NCI-H526 treated with DMSO at 0.1 percent for 48 hours (cell line): Measurements from ENCODE around the gene PUM1.

ENCODE experiments used
- DNase-seq: peaks from one replicate; lab custom pipeline; 2025; lab: John Stamatoyannopoulos, UW

PUM1 gene

GRCh38 chr1:31022259-31022658 lies 43.3 kb downstream of the PUM1 start:
- no peak for DNase-seq

- DNase-seq: no peak
These were observed 45.3 kb downstream of the PUM1 start for GRCh38 chr1:31020007-31020790.

GRCh38 chr1:31019401-31019800 lies 46.1 kb downstream of the PUM1 start:
- no peak for DNase-seq

GRCh38 chr1:31016868-31017267 lies 48.6 kb downstream of the PUM1 start:
- no peak for DNase-seq

GRCh38 chr1:31013187-31013864 lies 52.2 kb downstream of the PUM1 start:
- DNase-seq: no peak

GRCh38 chr1:31012210-31012924 lies 53.1 kb downstream of the PUM1 start:
- no peak for DNase-seq

GRCh38 chr1:31011719-31012118 lies 53.8 kb downstream of the PUM1 start:
- no peak for DNase-seq

- DNase-seq: no peak
These were observed 55.2 kb downstream of the PUM1 start for GRCh38 chr1:31010086-31010989.

DNA sequence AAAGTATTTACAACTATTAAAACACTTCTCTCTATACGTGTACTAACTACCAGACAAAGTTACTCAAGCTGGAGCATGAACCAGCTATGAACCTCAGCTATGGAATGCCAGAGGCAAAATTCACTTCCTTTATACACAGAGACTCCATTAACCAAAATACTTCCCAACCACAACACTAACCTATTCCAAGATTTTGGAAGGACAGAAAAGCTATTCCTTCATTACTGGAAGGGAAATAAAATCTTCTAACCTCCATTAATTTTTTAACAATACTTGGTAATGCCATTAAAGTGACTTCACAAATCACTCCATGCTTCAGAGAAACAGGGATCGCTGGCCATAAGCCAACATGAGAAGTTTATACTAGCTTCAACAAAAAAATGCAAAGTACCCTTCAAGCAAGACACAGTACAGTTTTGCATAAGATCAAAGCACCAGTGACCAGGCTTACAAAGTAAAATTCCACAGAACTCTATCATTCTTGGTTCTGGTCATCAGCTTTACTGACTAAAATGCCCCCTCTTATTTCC lies 58.0 kb downstream of the PUM1 start:
- peak; percentile 65 for DNase-seq

DNA sequence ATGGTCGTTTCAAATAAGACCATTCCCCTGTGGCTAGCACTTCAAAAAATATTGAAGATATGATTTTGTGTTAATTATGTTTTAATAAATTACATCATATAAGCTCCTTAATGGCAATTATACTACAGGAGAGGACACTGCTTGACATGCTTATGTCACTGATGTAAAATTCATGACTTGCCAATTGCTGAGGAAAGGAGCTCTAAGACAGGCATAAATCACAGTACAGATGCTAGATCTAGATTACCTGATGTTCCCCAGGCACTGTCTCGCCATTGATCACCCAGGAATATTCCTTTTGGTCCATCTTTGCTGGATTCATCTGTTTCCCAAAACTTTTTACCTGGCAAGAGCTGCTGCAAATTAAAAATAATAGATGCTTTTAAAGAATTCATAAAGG lies 58.8 kb downstream of the PUM1 start:
- no peak for DNase-seq

GRCh38 chr1:31005617-31006166 lies 59.8 kb downstream of the PUM1 start:
- DNase-seq: no peak

DNA sequence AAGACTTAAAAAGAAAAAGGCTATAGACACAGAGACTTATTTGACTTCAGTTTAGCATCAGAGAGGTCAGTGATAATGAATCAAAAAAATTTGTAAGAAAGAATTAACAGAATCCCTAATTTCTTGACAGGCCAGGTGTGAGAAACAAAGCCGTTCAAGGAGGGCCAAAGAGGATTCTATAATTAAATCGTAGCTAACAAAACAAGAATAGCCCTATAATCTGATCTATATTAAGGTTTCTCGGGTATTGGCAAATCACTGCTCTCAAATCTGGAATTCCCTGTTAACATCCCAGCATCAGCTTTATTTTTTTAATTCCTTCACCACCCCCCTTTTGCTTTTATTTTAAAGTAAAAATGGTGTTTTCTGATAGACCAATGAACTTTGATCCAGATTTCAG lies 60.3 kb downstream of the PUM1 start:
- DNase-seq: no peak

DNA sequence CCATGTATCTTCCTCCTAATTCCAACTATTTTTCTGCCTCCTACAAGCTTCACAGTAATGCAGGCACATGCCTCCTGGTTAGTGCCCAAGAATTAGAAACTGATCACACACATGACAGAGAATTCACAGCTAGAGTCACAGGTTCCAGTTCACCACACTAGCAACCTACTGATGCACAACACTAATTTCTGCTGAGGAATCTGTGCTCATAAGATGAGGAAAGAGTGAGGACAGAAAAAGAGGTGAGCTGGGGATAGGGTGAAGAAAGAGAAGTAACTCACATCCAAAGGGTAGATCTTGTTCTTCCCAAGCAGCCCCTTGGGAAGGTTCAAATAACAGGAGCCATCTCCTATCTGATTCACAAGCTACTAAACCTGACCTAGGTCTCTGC lies 61.3 kb downstream of the PUM1 start:
- no peak for DNase-seq

GRCh38 chr1:31003613-31004230 lies 61.8 kb downstream of the PUM1 start:
- no peak for DNase-seq

GRCh38 chr1:31000301-31000700 lies 65.2 kb downstream of the PUM1 start:
- no peak for DNase-seq

DNA sequence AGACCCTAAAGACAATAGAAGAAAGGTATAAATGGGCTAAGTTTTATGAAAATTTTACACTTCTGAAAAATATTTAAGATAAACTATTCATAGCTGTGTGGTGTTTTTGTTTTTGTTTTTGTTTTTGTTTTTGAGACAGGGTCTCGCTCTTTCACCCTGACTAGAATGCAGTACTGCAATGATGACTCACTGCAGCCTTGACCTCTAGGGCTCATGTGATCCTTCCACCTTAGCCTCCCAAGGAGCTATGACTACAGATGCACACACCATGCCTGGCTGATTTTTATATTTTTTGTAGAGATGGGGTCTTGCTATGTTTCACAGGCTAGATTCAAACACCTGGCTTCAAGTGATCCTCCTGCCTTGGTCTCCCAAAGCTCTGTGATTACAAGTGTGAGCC lies 66.6 kb downstream of the PUM1 start:
- no peak for DNase-seq

GRCh38 chr1:30998171-30998570 lies 67.3 kb downstream of the PUM1 start:
- DNase-seq: no peak

DNA sequence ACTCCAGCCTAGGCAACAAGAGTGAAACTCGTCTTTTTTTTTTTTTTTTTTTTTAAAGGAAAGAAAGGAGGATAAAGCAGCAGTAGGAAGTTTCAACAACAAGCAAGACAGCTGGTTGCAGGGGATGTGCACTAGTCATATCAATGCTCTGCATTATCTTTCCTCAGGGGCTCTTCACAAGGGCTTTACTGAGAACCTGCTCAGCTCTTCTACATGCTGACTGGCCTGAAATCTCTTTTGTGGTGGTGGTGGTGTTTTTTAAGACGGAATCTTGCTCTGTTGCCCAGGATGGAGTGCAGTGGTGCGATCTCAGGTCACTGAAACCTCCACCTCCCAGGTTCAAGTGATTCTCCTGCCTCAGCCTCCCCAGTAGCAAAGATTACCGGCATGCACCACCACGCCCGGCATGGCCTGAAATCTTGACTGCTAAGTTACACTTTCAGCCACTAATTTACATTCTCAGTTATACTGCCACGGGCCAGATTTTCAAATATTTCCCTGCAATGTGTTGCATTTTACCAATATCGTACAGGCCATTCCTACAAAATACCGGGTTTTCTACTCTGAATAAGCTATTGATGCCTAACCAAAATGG lies 68.0 kb downstream of the PUM1 start:
- no peak for DNase-seq

GRCh38 chr1:30995990-30996612 lies 69.4 kb downstream of the PUM1 start:
- DNase-seq: no peak
